GM19324 (cell line): ENCODE measurements around the gene CRELD2.
"Not testable (repeated sequence)": the region's sequence is repeated elsewhere in the genome, so short reads cannot be mapped to it uniquely, and the experiment has no call there.

ENCODE experiments used
- ATAC-seq: cut with Tn5 transposase; IDR thresholded peaks from one replicate; pipeline ENCODE4 v1.9.1; 2021; ENCODE audit warnings: mild to moderate bottlenecking, moderate library complexity; ENCODE audit not compliant: unreplicated experiment, low FRiP score

Gene CRELD2

GRCh38 chr22:49942565-49943404, 24.4 kb downstream of the CRELD2 start:
- no peak for ATAC-seq

- ATAC-seq = no peak
Measured at GRCh38 chr22:49943405-49943765, 25.0 kb downstream of the CRELD2 start.

GRCh38 chr22:49943771-49944398, 25.5 kb downstream of the CRELD2 start:
- ATAC-seq = no peak

- no peak for ATAC-seq
Measured at GRCh38 chr22:49944399-49944891, 26.0 kb downstream of the CRELD2 start.

- not testable (repeated sequence) for ATAC-seq
Measured at GRCh38 chr22:49945042-49945794, 26.8 kb downstream of the CRELD2 start.

GRCh38 chr22:49946612-49947295, 28.3 kb downstream of the CRELD2 start:
- ATAC-seq = no peak

- no peak for ATAC-seq
Measured at GRCh38 chr22:49947296-49947622, 28.8 kb downstream of the CRELD2 start.

GRCh38 chr22:49948116-49948957, 29.9 kb downstream of the CRELD2 start:
- no peak for ATAC-seq

GRCh38 chr22:49948958-49949913, 30.8 kb downstream of the CRELD2 start:
- ATAC-seq = no peak

GRCh38 chr22:49949914-49950292, 31.5 kb downstream of the CRELD2 start:
- ATAC-seq = no peak

GRCh38 chr22:49950396-49950994, 32.1 kb downstream of the CRELD2 start:
- no peak for ATAC-seq

- no peak for ATAC-seq
Measured at GRCh38 chr22:49951000-49951677, 32.7 kb downstream of the CRELD2 start.

- ATAC-seq = no peak
Measured at GRCh38 chr22:49951678-49951985, 33.2 kb downstream of the CRELD2 start.

GRCh38 chr22:49951986-49952896, 33.8 kb downstream of the CRELD2 start:
- no peak for ATAC-seq

GRCh38 chr22:49953027-49953679, 34.7 kb downstream of the CRELD2 start:
- ATAC-seq = no peak

- ATAC-seq = no peak
Measured at GRCh38 chr22:49953680-49954344, 35.4 kb downstream of the CRELD2 start.
